Measurements from ENCODE around the gene COG5.

COG5 gene

DNA sequence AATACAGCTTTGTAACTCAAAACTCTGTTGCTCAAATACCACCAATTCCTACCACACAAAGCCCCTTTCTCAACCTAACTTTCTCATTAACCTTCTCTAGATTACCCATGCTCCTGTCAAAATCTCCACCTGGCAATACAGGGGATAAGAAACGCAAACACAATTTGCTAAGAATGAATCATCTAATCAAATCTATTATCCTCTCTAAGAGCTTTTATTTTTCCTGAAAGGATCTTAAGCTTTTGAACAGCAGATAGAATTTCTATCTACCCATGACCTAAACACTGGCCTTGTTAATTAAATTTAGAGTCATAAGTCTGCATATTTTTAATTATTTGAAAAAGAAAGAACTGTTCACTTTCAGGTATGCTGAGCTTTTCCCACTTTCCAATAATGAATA lies 296.6 kb downstream of the COG5 start:
- TF ChIP-seq FOXM1 (IDR thresholded peaks at IDR 0.05; ENCODE audit: borderline replicate concordance) (no peak), ELF4 (IDR thresholded peaks at IDR 0.05) (no peak), LEF1 (IDR thresholded peaks at IDR 0.05; ENCODE audit: borderline replicate concordance) (no peak)
- ChIA-PET CTCF (no interaction called here), POLR2A (no interaction called here)
- DNase-seq (ENCODE audit: extremely low spot score): no peak

DNA sequence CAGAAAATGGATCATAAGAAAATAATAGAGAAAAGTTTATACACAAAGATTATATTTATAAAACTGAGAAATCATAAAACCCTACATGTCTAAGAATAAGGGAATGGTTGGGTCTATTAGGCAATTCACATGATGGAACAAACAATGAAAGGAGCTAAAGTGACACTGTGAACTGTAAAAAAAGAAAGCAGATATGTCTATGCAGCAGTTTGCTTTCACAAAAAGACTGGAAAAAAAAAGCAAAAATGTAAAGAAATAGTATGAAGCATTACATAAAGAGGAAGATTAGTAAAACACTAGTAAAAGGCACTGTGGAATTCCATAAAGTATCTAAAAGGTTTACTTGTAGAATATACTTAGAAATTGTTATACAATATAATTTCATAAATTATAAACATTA lies 299.0 kb downstream of the COG5 start:
- TF ChIP-seq ARNT (IDR thresholded peaks at IDR 0.05) (no peak), ELF4 (IDR thresholded peaks at IDR 0.05) (no peak), ZNF384 (IDR thresholded peaks at IDR 0.05) (no peak), BHLHE40 (IDR thresholded peaks at IDR 0.05; ENCODE audit: borderline replicate concordance) (no peak), FOXA1 (IDR thresholded peaks at IDR 0.05) (no peak)
- DNase-seq (ENCODE audit: extremely low spot score): no peak
- ChIA-PET CTCF (interaction anchor here (0.6 kb wide), 1 partner anchor 45 kb away, joined by 4 read pairs; no protein-coding TSS in a partner anchor), POLR2A (no interaction called here)

DNA sequence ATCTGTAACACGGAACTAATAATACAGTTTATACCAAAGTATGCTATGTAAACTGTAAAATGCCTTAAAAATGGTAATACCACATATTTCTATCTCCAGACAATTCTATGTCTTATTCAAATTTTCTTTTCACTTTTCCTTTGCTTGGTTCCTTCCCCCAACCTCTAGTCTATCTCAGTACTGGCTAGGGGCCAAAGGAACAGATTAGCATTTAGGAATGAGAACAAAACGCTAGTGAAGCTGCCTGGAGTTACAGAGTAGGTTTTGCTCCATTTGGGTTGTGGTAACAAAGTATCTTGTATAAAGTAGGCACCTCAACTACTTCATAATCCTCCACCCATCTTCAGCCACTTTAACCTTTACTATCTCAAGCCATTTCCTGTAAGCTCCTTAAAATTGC lies 300.9 kb downstream of the COG5 start:
- POLR2A ChIA-PET: no interaction called here

DNA sequence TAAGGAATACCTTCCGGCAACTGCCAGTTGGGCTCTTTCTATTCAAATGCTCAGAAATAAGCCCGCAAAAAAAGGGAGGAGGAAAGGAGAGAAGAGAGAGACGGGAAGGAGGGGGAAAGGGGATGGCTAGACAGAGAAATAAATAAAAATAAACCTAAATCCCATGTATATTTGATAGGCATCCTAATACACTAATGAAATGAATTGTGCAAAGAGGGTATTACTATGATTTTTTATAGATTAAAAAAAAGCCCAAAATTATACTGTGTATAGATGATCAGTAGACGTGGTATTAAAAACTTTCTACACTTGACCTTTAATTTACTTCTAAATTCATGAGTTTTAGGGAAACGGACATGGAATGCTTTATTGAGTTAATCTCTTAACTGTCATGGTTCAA lies 305.0 kb downstream of the COG5 start:
- no peak for DNase-seq (ENCODE audit: extremely low spot score)
- TF ChIP-seq HDGF (IDR thresholded peaks at IDR 0.05; ENCODE audit: borderline replicate concordance) (no peak), LEF1 (IDR thresholded peaks at IDR 0.05; ENCODE audit: borderline replicate concordance) (no peak), ZNF384 (IDR thresholded peaks at IDR 0.05) (no peak), FOXM1 (IDR thresholded peaks at IDR 0.05; ENCODE audit: borderline replicate concordance) (no peak), NFRKB (IDR thresholded peaks at IDR 0.05) (no peak), L3MBTL2 (conservative IDR thresholded peaks at IDR 0.05) (no peak), BHLHE40 (IDR thresholded peaks at IDR 0.05; ENCODE audit: borderline replicate concordance) (no peak), FOXA1 (IDR thresholded peaks at IDR 0.05) (no peak), CTBP1 (IDR thresholded peaks at IDR 0.05; ENCODE audit: borderline replicate concordance) (no peak), FOXK2 (IDR thresholded peaks at IDR 0.05) (no peak), TARDBP (IDR thresholded peaks at IDR 0.05) (no peak)
- CTCF ChIA-PET: interaction anchor here (0.6 kb wide), 1 partner anchor 32 kb away, joined by 6 read pairs; no protein-coding TSS in a partner anchor
- POLR2A ChIA-PET: no interaction called here

More for the DNA sequence above, 300.9 kb downstream of the COG5 start:
- CTCF ChIA-PET: no interaction called here
- no peak for DNase-seq (ENCODE audit: extremely low spot score)
- TF ChIP-seq FOXA1 (IDR thresholded peaks at IDR 0.05) (no peak), FOXM1 (IDR thresholded peaks at IDR 0.05; ENCODE audit: borderline replicate concordance) (no peak), TARDBP (IDR thresholded peaks at IDR 0.05) (no peak), HDGF (IDR thresholded peaks at IDR 0.05; ENCODE audit: borderline replicate concordance) (no peak), BHLHE40 (IDR thresholded peaks at IDR 0.05; ENCODE audit: borderline replicate concordance) (no peak), SP1 (IDR thresholded peaks at IDR 0.05) (no peak), CTBP1 (IDR thresholded peaks at IDR 0.05; ENCODE audit: borderline replicate concordance) (no peak), NFRKB (IDR thresholded peaks at IDR 0.05) (no peak), ZNF384 (IDR thresholded peaks at IDR 0.05) (no peak)
- TF ChIP-seq, protein P1, sequence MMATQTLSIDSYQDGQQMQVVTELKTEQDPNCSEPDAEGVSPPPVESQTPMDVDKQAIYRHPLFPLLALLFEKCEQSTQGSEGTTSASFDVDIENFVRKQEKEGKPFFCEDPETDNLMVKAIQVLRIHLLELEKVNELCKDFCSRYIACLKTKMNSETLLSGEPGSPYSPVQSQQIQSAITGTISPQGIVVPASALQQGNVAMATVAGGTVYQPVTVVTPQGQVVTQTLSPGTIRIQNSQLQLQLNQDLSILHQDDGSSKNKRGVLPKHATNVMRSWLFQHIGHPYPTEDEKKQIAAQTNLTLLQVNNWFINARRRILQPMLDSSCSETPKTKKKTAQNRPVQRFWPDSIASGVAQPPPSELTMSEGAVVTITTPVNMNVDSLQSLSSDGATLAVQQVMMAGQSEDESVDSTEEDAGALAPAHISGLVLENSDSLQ (IDR thresholded peaks at IDR 0.05): no peak

DNA sequence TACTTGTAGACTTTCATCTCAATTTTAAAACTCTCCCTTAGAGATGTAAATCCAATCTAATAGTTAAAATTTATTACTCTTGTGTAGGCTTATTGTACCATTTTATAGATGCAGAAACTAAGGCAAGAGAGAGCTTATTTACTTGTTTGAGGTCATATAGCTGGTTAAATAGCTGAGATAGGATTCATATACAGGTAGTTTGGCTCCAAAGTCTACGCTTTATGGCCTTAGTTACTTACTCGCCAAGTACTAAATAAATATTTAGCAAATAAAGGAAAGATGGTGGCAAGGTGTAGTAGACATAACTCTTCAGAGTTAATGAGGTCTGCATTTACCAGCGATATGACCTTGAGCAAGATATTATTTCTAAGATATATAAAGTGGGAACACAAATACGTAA lies 308.1 kb downstream of the COG5 start:
- no peak for TF ChIP-seq LEF1 (IDR thresholded peaks at IDR 0.05; ENCODE audit: borderline replicate concordance)
- TF ChIP-seq L3MBTL2 (conservative IDR thresholded peaks at IDR 0.05): no peak
- TF ChIP-seq NFRKB (IDR thresholded peaks at IDR 0.05): no peak
- TF ChIP-seq SP1 (IDR thresholded peaks at IDR 0.05): no peak
- TF ChIP-seq, protein P1 (IDR thresholded peaks at IDR 0.05): no peak
- no peak for TF ChIP-seq FOXA1 (IDR thresholded peaks at IDR 0.05)
- no peak for DNase-seq (ENCODE audit: extremely low spot score)
- ChIA-PET POLR2A (no interaction called here), CTCF (no interaction called here)

DNA sequence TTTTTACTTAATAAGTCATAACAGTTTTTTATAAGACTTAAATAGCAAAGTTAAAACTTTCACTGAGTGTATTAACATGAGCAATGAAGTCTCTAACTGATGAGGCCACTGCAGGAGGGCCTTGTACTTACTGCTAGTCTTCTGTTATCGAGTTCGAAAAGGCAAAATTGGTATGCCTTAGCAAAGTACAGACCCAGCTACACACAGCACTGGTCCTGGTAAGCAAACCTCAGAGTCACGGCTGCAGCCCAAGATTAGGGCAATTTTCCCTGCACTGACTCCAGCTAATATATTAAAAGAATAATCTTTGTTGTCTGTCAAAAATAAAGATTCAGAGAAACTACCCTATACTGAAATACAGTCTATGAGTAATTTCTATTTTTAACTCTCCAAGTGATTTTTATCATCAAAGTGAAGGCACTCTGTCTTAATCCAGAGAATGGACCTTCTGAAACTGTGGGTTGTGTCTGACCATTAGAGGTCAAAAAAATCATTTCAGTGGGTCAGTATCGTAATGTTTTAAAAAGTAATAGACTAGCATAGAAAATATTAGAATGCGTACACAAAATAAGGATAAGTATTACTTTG lies 309.2 kb downstream of the COG5 start:
- CTCF ChIA-PET: no interaction called here
- POLR2A ChIA-PET: no interaction called here
- DNase-seq (ENCODE audit: extremely low spot score): no peak
- TF ChIP-seq L3MBTL2 (conservative IDR thresholded peaks at IDR 0.05): no peak
- TF ChIP-seq, protein P1 (IDR thresholded peaks at IDR 0.05): no peak

DNA sequence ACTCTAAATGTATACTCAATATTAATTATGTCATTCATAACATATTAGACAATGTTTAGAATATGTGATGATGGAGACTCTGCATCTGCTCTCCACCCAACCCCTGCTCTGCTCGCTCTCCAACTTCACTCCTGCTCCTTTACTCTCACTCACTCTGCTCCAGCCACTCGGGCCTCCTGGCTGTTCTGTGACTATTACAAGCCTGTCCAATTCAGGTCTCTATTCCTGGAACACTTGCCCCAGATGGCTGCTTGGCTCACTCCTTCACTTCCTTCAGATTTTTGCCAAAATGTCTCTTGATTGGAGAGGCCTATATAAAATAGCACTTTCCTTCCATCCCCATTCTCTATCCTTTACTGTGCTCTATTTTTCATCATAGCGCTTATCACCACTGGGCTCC lies 310.1 kb downstream of the COG5 start:
- no peak for DNase-seq (ENCODE audit: extremely low spot score)
- TF ChIP-seq ARNT (IDR thresholded peaks at IDR 0.05) (no peak), NFRKB (IDR thresholded peaks at IDR 0.05) (no peak), LEF1 (IDR thresholded peaks at IDR 0.05; ENCODE audit: borderline replicate concordance) (no peak), FOXM1 (IDR thresholded peaks at IDR 0.05; ENCODE audit: borderline replicate concordance) (no peak), FOXA1 (IDR thresholded peaks at IDR 0.05) (no peak), BHLHE40 (IDR thresholded peaks at IDR 0.05; ENCODE audit: borderline replicate concordance) (no peak), TARDBP (IDR thresholded peaks at IDR 0.05) (no peak), FOXK2 (IDR thresholded peaks at IDR 0.05) (no peak)
- TF ChIP-seq, protein P1 (IDR thresholded peaks at IDR 0.05): no peak
- CTCF ChIA-PET: no interaction called here
- POLR2A ChIA-PET: no interaction called here

Data from HEK293T (cell line).